Activated naive CD4-positive, alpha-beta T cell treated with anti-CD3 and anti-CD28 coated beads, Interleukin-2, amount 10 ng/mL, durations not matched to agents 7 days and 5 days (primary cell): ENCODE measurements around the gene HS6ST1.

Experiments used
- CTCF ChIA-PET: fragments of 350-600 bp; sonication (Branson Sonifier 250); formaldehyde crosslinking; loops from one replicate; lab custom pipeline; 2021; ENCODE audit warnings: antibody characterized with exemption; lab: Charles Lee
- DNase-seq: peaks from one replicate; pipeline ENCODE4 v3.0.0-alpha.2; 2020
- H3K27ac Mint-ChIP-seq: one replicate; pipeline ENCODE4 v1.8.0; 2021; ENCODE audit warnings: mild to moderate bottlenecking, moderate library complexity, mixed read lengths
- H3K27me3 Mint-ChIP-seq: one replicate; pipeline ENCODE4 v1.8.0; 2021; ENCODE audit warnings: mild to moderate bottlenecking, mixed read lengths
- H3K36me3 Mint-ChIP-seq: one replicate; pipeline ENCODE4 v1.8.0; 2021; ENCODE audit warnings: mixed read lengths
- H3K4me1 Mint-ChIP-seq: one replicate; pipeline ENCODE4 v1.8.0; 2021; ENCODE audit warnings: mixed read lengths
- H3K4me3 Mint-ChIP-seq: one replicate; pipeline ENCODE4 v1.8.0; 2021; ENCODE audit warnings: mild to moderate bottlenecking, moderate library complexity, mixed read lengths
- H3K9me3 Mint-ChIP-seq: one replicate; pipeline ENCODE4 v1.8.0; 2021; ENCODE audit warnings: mixed read lengths

Gene HS6ST1

GRCh38 chr2:128357506-128358370, 39.1 kb upstream of the HS6ST1 start:
- CTCF ChIA-PET, result no interaction called here
- Mint-ChIP-seq H3K4me3 (no peak overlapping the region), H3K27me3 (peaks cover 14% of the 10 kb centered on the region), H3K27ac (no peak overlapping the region), H3K4me1 (no peaks in the 10 kb centered on the region), H3K36me3 (no peaks in the 10 kb centered on the region), H3K9me3 (no peaks in the 10 kb centered on the region)
- DNase-seq, result no peak

DNA sequence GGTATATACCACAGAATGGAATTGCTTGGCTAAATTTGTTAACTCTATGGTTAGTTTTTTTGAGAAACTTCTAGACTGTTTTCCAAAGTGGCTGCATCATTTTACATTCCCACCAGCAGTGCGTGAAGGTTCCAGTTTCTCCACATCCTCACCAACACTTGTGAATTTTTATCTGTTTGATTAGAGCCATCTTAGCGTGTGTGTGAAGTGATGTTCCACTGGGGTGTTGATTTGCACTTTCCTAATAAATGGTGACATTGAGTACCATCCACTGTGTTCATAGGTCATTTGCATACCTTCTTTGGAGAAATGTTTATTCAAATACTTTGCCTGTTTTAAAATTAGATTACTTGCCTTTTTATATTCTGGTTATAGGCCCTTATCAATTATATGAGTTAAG, 37.5 kb upstream of the HS6ST1 start:
- no peak for DNase-seq
- Mint-ChIP-seq H3K36me3 (no peaks in the 10 kb centered on the region), H3K4me3 (no peak overlapping the region), H3K27ac (no peak overlapping the region), H3K27me3 (peaks cover 14% of the 10 kb centered on the region), H3K4me1 (no peaks in the 10 kb centered on the region), H3K9me3 (peaks cover 5% of the 10 kb centered on the region)
- CTCF ChIA-PET, result no interaction called here

DNA sequence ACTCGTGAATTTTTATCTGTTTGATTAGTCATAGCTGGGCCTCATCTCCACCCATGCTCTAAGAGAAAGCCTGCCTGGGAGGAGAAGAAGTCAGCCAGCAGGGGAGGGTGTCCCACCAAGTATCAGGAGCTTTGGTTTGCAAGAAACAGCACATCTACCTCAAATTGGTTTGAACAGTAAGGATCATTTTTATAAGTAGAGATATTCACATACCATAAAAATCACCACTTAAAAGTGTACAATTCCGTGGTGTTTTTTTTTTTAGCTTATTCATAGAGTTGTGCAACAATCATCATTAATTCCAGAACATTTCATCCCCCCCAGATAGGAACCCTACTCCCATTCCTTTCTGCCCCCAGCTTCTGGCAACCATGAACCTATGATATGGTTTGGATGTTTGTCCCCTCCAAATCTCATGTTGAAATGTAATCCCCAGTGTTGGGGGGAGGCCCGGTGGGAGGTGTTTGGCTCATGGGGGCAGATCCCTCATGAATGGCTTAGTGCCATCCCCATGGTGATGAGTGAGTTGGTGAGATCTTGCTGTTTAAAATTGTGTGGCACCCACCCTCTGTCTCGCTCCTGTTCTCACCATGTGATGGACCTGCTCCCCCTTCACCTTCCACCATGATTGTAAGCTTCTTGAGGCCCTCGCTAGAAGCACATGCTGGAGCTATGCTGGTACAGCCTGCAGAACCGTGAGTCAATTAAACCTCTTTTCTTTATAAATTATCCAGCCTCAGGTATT, 36.2 kb upstream of the HS6ST1 start:
- CTCF ChIA-PET, result no interaction called here
- DNase-seq, result no peak
- Mint-ChIP-seq H3K4me1 (no peaks in the 10 kb centered on the region), H3K9me3 (peaks cover 5% of the 10 kb centered on the region), H3K27ac (no peak overlapping the region), H3K4me3 (no peak overlapping the region), H3K27me3 (peaks cover 11% of the 10 kb centered on the region), H3K36me3 (no peaks in the 10 kb centered on the region)

GRCh38 chr2:128354161-128354560, 35.5 kb upstream of the HS6ST1 start:
- Mint-ChIP-seq H3K27me3 (peaks cover 10% of the 10 kb centered on the region), H3K9me3 (peaks cover 5% of the 10 kb centered on the region), H3K36me3 (no peaks in the 10 kb centered on the region), H3K4me1 (no peaks in the 10 kb centered on the region), H3K27ac (no peak overlapping the region), H3K4me3 (no peak overlapping the region)
- no peak for DNase-seq
- CTCF ChIA-PET, result no interaction called here

DNA sequence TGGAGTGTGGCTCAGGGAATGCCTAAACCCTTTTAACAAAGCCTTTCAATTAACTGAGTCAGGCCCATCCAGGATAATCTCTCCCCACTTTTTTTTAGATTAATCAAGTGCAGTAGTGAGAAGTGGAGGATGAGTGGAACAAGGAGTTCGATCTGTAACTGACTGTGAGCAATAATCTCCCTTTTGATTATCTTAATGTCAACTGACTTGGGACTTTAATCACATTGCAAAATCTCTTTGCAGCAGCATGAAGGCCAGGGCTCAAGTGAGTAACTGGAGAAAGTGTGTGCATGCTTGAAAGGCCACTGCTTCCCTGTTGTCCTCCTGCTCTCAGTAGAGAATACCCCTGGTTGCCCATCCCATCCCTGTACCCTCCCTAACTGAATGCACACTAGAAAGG, 32.1 kb upstream of the HS6ST1 start:
- CTCF ChIA-PET, result no interaction called here

GRCh38 chr2:128348701-128349100, 30.0 kb upstream of the HS6ST1 start:
- H3K4me3 Mint-ChIP-seq, result no peak overlapping the region
- peaks cover 9% of the 10 kb centered on the region for H3K9me3 Mint-ChIP-seq
- no peaks in the 10 kb centered on the region for H3K36me3 Mint-ChIP-seq
- H3K27me3 Mint-ChIP-seq, result no peaks in the 10 kb centered on the region
- no peak overlapping the region for H3K27ac Mint-ChIP-seq
- DNase-seq, result no peak
- H3K4me1 Mint-ChIP-seq, result no peaks in the 10 kb centered on the region
- CTCF ChIA-PET, result no interaction called here

More for the DNA sequence above, 32.1 kb upstream of the HS6ST1 start:
- Mint-ChIP-seq H3K27me3 (peaks cover 4% of the 10 kb centered on the region), H3K27ac (no peak overlapping the region), H3K36me3 (no peaks in the 10 kb centered on the region), H3K4me1 (no peaks in the 10 kb centered on the region), H3K9me3 (peaks cover 5% of the 10 kb centered on the region), H3K4me3 (no peak overlapping the region)
- no peak for DNase-seq

- Mint-ChIP-seq H3K9me3 (peaks cover 11% of the 10 kb centered on the region), H3K27ac (no peak overlapping the region), H3K27me3 (no peaks in the 10 kb centered on the region), H3K36me3 (no peaks in the 10 kb centered on the region), H3K4me1 (no peaks in the 10 kb centered on the region), H3K4me3 (no peak overlapping the region)
- CTCF ChIA-PET, result no interaction called here
- DNase-seq, result no peak
Measured at GRCh38 chr2:128347701-128348539, 29.3 kb upstream of the HS6ST1 start.

DNA sequence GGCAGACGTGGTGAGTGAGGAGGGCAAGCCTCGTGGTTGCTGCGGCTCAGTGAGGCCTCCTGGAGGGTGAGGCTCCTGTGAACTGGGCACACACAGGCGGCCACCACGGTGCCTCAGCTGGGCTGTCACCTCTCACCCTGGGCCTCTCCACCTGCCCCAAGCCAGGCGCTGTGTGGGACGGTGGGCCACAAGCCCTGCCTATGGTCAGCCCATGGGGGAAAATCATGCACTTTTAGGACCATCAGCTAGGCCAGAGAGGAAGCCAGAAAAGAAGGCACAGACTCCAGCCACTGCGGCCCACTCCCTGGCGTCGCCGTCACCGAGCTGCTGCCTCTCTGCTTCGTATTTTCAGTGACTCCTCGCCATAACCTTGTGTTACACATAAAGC, 28.5 kb upstream of the HS6ST1 start:
- H3K4me3 Mint-ChIP-seq, result no peak overlapping the region
- H3K4me1 Mint-ChIP-seq, result no peaks in the 10 kb centered on the region
- H3K27me3 Mint-ChIP-seq, result no peaks in the 10 kb centered on the region
- H3K9me3 Mint-ChIP-seq, result peaks cover 11% of the 10 kb centered on the region
- no peak overlapping the region for H3K27ac Mint-ChIP-seq
- DNase-seq, result no peak
- H3K36me3 Mint-ChIP-seq, result no peaks in the 10 kb centered on the region
- CTCF ChIA-PET, result no interaction called here

DNA sequence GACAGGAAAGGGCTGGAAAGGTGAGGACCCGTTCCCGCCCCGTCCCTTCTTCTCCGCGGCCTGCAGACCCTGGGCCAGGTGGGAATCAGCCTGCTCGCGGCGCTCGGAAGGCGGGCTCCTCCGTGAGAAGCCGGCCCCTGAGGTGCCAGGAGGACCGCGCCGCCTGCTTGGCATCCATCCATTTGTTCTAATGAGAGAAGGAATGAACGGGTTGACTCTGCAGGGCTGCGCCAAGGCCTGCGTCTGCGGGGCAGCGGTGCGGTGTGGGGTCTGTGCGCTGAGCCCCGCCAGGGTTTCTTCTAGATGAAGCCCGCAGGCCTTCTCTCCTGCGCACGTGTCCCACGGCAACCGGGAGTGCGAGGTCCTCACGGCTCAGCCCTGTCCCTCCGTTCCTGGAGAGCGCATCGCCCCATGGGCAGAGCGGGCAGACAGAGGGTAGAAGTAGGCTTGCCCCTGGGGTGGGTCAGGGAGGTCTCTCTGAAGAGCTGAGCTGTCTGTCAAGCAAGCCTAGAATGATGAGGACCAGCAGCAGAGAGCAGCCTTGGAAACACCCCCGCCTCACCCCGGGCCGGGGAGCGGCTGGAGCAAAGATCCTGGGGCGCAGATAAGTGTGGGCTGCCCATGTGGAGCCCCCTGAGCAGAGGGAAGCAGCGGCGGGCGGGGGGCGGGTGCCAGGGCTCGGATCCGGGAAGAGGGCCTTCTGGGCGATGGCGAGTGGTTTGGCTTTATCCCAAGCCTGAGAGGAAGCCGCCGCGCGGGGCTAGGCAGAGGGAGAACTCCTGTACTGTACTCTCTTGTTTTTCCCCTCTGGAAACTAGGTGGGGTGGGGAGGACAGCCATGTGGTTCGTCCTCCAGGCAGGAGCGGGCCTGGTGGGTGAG, 27.9 kb upstream of the HS6ST1 start:
- CTCF ChIA-PET, result no interaction called here
- no peak for DNase-seq
- H3K4me3 Mint-ChIP-seq, result no peak overlapping the region
- H3K4me1 Mint-ChIP-seq, result no peaks in the 10 kb centered on the region
- H3K9me3 Mint-ChIP-seq, result peaks cover 6% of the 10 kb centered on the region
- no peaks in the 10 kb centered on the region for H3K36me3 Mint-ChIP-seq
- H3K27me3 Mint-ChIP-seq, result no peaks in the 10 kb centered on the region
- no peak overlapping the region for H3K27ac Mint-ChIP-seq

DNA sequence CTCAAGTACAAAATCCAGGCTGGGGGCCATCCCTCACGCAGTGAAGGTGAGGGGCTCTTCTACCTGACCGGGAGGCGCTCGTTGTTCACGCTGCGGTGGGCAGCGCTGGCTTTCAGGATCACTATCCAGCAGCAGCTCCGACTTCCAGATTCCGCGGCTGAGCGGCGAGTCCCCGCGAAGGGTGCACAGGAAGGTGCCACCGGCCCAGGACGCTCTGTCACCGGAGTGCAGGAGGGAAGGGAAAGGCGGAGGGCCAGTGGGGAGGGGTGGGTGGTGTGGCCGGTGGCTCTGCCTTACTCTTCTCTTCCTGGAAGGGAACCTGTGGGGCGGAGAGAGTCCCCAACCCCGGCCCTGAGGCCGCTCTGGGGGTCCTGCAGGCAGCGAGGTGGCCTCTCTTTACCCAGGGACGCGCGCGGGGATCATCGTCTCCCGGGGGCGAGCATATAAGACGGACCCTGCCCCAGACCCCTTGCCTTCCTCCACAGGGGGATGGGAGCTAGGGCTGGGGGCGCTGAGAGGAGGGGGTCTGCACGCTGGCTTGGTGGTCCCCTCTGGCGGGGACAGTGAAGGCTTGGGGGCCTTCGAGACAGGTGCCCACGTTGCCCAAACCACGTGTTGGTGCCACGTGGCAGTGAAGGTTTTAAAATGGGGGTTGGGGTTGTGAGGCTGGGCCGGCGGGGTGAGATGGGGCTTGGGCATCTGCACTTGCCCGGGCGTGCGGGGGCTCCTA, 26.9 kb upstream of the HS6ST1 start:
- no peak for DNase-seq
- Mint-ChIP-seq H3K9me3 (peaks cover 8% of the 10 kb centered on the region), H3K27ac (no peak overlapping the region), H3K36me3 (no peaks in the 10 kb centered on the region), H3K4me3 (no peak overlapping the region), H3K4me1 (no peaks in the 10 kb centered on the region), H3K27me3 (no peaks in the 10 kb centered on the region)
- CTCF ChIA-PET, result no interaction called here

- Mint-ChIP-seq H3K4me1 (no peaks in the 10 kb centered on the region), H3K4me3 (no peak overlapping the region), H3K27ac (no peak overlapping the region), H3K9me3 (peaks cover 10% of the 10 kb centered on the region), H3K36me3 (no peaks in the 10 kb centered on the region), H3K27me3 (no peaks in the 10 kb centered on the region)
- CTCF ChIA-PET, result no interaction called here
- DNase-seq, result no peak
Measured at GRCh38 chr2:128344101-128344500, 25.4 kb upstream of the HS6ST1 start.

GRCh38 chr2:128343459-128343858, 24.8 kb upstream of the HS6ST1 start:
- Mint-ChIP-seq H3K9me3 (peaks cover 10% of the 10 kb centered on the region), H3K27ac (no peak overlapping the region), H3K36me3 (no peaks in the 10 kb centered on the region), H3K4me1 (no peaks in the 10 kb centered on the region), H3K4me3 (no peak overlapping the region), H3K27me3 (no peaks in the 10 kb centered on the region)
- no peak for DNase-seq
- CTCF ChIA-PET, result no interaction called here

- Mint-ChIP-seq H3K9me3 (peaks cover 10% of the 10 kb centered on the region), H3K27ac (no peak overlapping the region), H3K4me1 (no peaks in the 10 kb centered on the region), H3K36me3 (no peaks in the 10 kb centered on the region), H3K4me3 (no peak overlapping the region), H3K27me3 (no peaks in the 10 kb centered on the region)
- DNase-seq, result no peak
- CTCF ChIA-PET, result no interaction called here
Measured at GRCh38 chr2:128342550-128342949, 23.9 kb upstream of the HS6ST1 start.
